Coronary artery (tissue), 2 donors: ENCODE data around the gene LCLAT1.

Experiments used
- DNase-seq: peaks from one replicate; pipeline ENCODE4 v3.0.0-alpha.2; 2017; ENCODE audit warnings: low spot score
- H3K27ac ChIP-seq, 2 donors: fragments of 200-600 bp; sonication (generic); one replicate each; pipeline ENCODE4 v1.5.1; 2016 to 2019
- H3K4me3 ChIP-seq: fragments of 200-600 bp; sonication (generic); 2 replicates; pipeline ENCODE4 v1.5.1; 2016; ENCODE audit warnings: mild to moderate bottlenecking, moderate library complexity
- CTCF ChIP-seq: fragments of 200-600 bp; sonication (generic); IDR thresholded peaks from one replicate; pipeline ENCODE4 v1.5.1; 2019; ENCODE audit warnings: antibody characterized with exemption

Gene LCLAT1

GRCh38 chr2:30690126-30690561 is 243.1 kb downstream of the LCLAT1 start:
- DNase-seq, result peak; percentile 86
- TF ChIP-seq CTCF, result no peak
- no peak overlapping the region for H3K4me3 ChIP-seq
- H3K27ac ChIP-seq, result peak overlapping the region; percentile 90 to 96

GRCh38 chr2:30691091-30691947 is 244.3 kb downstream of the LCLAT1 start:
- DNase-seq, result peak; percentile 70
- H3K27ac ChIP-seq, result peak overlapping the region; percentile 90 to 96
- H3K4me3 ChIP-seq, result no peak overlapping the region
- no peak for TF ChIP-seq CTCF

DNA sequence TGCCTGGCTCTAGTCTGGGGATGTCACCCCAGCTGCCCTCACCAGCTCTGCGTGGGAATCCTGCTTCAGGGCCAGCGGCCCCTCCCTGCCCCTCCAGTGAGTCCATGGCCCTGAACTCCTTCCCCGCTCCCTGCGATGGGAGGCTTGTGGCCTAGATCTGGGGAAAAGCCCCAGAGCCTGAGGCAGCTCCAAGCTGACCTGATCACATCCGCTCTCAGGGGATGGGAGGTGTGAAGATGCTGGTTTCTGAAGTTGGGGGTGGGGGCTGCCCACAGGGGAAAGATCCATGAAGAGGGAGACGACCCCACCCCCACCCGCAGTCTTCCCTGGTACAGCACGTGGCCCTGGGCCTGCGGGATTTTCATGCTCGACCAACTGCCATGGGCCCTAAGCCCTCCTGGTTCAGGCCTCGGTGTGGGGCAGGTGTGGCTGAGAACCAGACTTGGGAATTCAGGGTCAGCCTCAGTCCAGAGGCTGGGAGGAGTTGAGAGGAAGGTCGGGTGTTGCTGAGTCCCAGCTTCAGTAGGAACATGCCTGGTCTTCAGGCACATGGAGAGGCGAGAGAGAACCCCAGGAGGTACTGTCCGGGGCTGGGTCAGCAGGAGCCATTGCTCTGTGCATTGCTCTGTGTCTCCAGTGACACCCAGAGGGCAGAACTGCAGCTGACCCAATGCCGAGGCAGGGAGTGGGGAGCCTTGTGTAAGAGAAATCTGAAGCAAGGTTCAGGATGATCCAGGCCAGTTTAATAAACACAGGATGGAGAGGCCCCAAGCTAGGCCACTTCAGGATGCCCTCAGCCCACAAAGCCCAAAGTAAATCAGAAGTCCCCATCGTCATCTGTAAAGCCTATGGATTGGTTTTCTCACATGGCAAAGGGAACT is 245.1 kb downstream of the LCLAT1 start:
- TF ChIP-seq CTCF, result no peak
- H3K4me3 ChIP-seq, result no peak overlapping the region
- peak overlapping the region; percentile 90 to 96 for H3K27ac ChIP-seq
- no peak for DNase-seq

DNA sequence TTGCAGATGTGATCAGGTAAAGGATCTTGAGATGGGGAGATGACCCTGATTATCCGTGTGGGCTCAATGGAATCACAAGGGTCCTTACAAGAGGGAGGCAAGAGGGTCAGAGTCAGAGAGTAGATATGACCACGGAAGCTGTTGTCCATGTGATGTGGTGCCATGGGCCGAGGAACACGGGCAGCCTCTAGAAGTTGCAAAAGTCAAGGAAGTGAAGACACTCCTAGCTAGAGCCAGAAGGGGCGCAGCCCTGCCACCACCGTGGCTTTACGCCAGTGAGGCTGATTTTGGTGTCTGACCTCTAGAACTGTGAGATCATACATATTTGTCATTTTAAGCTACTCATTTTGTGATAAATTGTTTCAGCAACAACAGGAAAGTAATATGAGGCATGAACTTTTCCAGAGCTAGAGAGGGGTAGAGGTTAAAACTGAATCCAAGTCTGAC is 245.8 kb downstream of the LCLAT1 start:
- no peak overlapping the region for H3K4me3 ChIP-seq
- no peak for TF ChIP-seq CTCF
- DNase-seq, result no peak
- H3K27ac ChIP-seq, result peak overlapping the region; percentile 62 to 96
